A673 (cell line): Measurements from ENCODE around the gene NT5E. TPM values are rescaled to one million over a fixed set of nuclear protein-coding genes. Genes with fewer than 3 reads are reported as not detected.

ENCODE experiments used
- BruUV-seq: library from RNA; stranded (reverse); fragments of 400-500 nt; replicated peaks from 2 replicates; lab custom pipeline; 2021; lab: Mats Ljungman, UMichigan
- CTCF ChIA-PET: fragments of 300-600 bp; sonication (Branson Sonifier 250); formaldehyde crosslinking; loops from one replicate; lab custom pipeline; 2022; ENCODE audit warnings: antibody characterized with exemption; lab: Charles Lee
- POLR2A ChIA-PET: fragments of 300-600 bp; sonication (Branson Sonifier 250); formaldehyde crosslinking; loops from one replicate; lab custom pipeline; 2022; ENCODE audit warnings: antibody characterized with exemption; ENCODE audit not compliant: low non-redundant PET; lab: Charles Lee
- DNase-seq: peaks from one replicate; pipeline ENCODE4 v3.0.0-alpha.2; 2015; ENCODE audit warnings: low spot score
- H3K27ac ChIP-seq: fragments of 200-600 bp; sonication (generic); 2 replicates; pipeline ENCODE4 v1.5.1; 2016; ENCODE audit warnings: mixed run types, low read depth, mild to moderate bottlenecking, mixed read lengths, antibody characterized with exemption, low read length; ENCODE audit not compliant: poor library complexity, severe bottlenecking
- H3K27me3 ChIP-seq: fragments of 200-600 bp; sonication (generic); replicated peaks from 2 replicates; pipeline ENCODE4 v1.6.1; 2017; ENCODE audit warnings: mixed run types, low read depth, mild to moderate bottlenecking, mixed read lengths, antibody characterized with exemption, low read length; ENCODE audit not compliant: insufficient read depth, poor library complexity
- H3K36me3 ChIP-seq: fragments of 200-600 bp; sonication (generic); 2 replicates; pipeline ENCODE4 v1.6.1; 2016; ENCODE audit warnings: mixed run types, mild to moderate bottlenecking, mixed read lengths, antibody characterized with exemption, low read length; ENCODE audit not compliant: insufficient read depth, poor library complexity, severe bottlenecking
- H3K4me1 ChIP-seq: fragments of 200-600 bp; sonication (generic); 2 replicates; pipeline ENCODE4 v1.6.1; 2017; ENCODE audit warnings: mixed run types, mild to moderate bottlenecking, mixed read lengths, antibody characterized with exemption, low read length; ENCODE audit not compliant: insufficient read depth, poor library complexity, severe bottlenecking
- H3K4me3 ChIP-seq: fragments of 200-600 bp; sonication (generic); 2 replicates; pipeline ENCODE4 v1.5.1; 2016; ENCODE audit warnings: low read depth, mixed run types, mild to moderate bottlenecking, mixed read lengths, low read length; ENCODE audit not compliant: poor library complexity, severe bottlenecking
- H3K9me3 ChIP-seq: fragments of 200-600 bp; sonication (generic); 2 replicates; pipeline ENCODE4 v1.6.1; 2016; ENCODE audit warnings: mixed run types, low read depth, mild to moderate bottlenecking, mixed read lengths, antibody characterized with exemption, low read length; ENCODE audit not compliant: poor library complexity, severe bottlenecking
- EZH2 ChIP-seq: fragments of 200-600 bp; sonication (generic); IDR thresholded peaks from 2 replicates; pipeline ENCODE4 v1.6.1; 2017; ENCODE audit warnings: borderline replicate concordance, low read depth, mild to moderate bottlenecking, mixed read lengths, antibody characterized with exemption, low read length; ENCODE audit not compliant: poor library complexity, severe bottlenecking
- intact Hi-C: fragments of 100-400 bp; cut with micrococcal nuclease; formaldehyde crosslinking; loops from one replicate; pipeline ENCODE4 v1.10.0; 2022; ENCODE audit not compliant: unreplicated experiment
- total RNA-seq: library from RNA; stranded (reverse); gene quantifications from 2 replicates; pipeline ENCODE4 v1.2.3, GENCODE V29; 2021
- TF ChIP-seq, protein P1 (sequence below): fragments of 300-800, 200-600 bp; sonication (generic); conservative IDR thresholded peaks from 2 replicates; pipeline ENCODE4 v1.5.1; 2017; ENCODE audit warnings: low read depth, mild to moderate bottlenecking, antibody characterized with exemption, low read length, moderate library complexity, mixed read lengths

The NT5E gene
- total RNA-seq, 1 experiment from 2014 or later, result 32.7 TPM

DNA sequence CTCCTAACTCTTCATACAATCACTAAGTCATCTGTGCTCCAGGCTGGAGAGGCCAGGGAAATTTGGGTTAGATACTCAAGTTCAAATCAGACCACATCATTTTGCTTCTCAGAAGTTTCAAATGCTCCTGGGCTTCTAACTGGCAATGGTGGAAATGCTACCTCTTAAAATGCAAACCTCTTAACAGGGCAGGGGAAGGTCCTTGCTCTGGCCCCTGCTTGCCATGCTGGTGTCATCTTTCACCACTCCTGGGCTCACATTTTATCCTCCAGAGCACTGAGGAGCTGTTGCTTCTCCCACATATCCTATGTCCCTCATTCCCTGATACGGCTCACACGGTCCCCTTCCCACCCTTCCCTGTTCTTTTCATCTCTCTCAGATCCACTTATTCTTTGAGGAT lies 41.8 kb upstream of the NT5E start:
- DNase-seq, result no peak
- CTCF ChIA-PET, result no interaction called here

DNA sequence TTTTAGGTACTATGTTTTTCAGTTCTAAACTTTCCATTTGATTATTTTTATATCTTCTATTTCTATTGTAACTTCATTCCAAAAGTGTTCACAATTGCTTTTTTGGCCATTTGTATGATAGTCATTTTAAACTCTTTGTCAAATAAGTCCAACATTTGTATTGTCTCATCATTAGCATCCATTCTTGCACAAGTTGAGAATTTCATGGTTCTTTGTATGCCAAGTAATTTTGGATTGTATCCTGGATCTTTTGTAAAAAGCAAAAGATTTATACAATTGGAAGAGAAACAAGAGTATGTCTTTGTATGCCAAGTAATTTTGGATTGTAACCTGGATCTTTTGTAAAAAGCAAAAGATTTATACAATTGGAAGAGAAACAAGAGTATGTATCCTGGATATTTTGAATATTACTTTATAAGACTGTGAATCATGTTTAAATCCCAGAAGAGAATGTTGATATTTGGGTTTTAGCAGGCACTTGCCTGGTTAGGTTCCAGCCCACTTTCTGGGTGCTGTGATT lies 36.9 kb upstream of the NT5E start:
- Histone ChIP-seq H3K36me3 (no peaks in the 10 kb centered on the region), H3K27me3 (no peaks in the 10 kb centered on the region), H3K27ac (no peak overlapping the region), H3K4me3 (no peak overlapping the region), H3K4me1 (no peaks in the 10 kb centered on the region), H3K9me3 (no peaks in the 10 kb centered on the region)
- BruUV-seq, result no TSS peak
- ChIA-PET POLR2A (no interaction called here), CTCF (interaction anchor here (0.7 kb wide), 1 partner anchor 56 kb away, joined by 7 read pairs; no protein-coding TSS in a partner anchor)
- TF ChIP-seq, protein P1, sequence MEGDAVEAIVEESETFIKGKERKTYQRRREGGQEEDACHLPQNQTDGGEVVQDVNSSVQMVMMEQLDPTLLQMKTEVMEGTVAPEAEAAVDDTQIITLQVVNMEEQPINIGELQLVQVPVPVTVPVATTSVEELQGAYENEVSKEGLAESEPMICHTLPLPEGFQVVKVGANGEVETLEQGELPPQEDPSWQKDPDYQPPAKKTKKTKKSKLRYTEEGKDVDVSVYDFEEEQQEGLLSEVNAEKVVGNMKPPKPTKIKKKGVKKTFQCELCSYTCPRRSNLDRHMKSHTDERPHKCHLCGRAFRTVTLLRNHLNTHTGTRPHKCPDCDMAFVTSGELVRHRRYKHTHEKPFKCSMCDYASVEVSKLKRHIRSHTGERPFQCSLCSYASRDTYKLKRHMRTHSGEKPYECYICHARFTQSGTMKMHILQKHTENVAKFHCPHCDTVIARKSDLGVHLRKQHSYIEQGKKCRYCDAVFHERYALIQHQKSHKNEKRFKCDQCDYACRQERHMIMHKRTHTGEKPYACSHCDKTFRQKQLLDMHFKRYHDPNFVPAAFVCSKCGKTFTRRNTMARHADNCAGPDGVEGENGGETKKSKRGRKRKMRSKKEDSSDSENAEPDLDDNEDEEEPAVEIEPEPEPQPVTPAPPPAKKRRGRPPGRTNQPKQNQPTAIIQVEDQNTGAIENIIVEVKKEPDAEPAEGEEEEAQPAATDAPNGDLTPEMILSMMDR, result no peak
- no peak for TF ChIP-seq EZH2
- DNase-seq, result no peak
- intact Hi-C loops, result no loop called here

More for the DNA sequence above, 41.8 kb upstream of the NT5E start:
- BruUV-seq, result no TSS peak
- Histone ChIP-seq H3K27me3 (no peaks in the 10 kb centered on the region), H3K36me3 (no peaks in the 10 kb centered on the region), H3K27ac (no peak overlapping the region), H3K4me3 (no peak overlapping the region), H3K4me1 (peaks cover 29% of the 10 kb centered on the region), H3K9me3 (no peaks in the 10 kb centered on the region)
- TF ChIP-seq EZH2, result no peak
- TF ChIP-seq, protein P1, result no peak
- POLR2A ChIA-PET, result no interaction called here
- intact Hi-C loops, result no loop called here

DNA sequence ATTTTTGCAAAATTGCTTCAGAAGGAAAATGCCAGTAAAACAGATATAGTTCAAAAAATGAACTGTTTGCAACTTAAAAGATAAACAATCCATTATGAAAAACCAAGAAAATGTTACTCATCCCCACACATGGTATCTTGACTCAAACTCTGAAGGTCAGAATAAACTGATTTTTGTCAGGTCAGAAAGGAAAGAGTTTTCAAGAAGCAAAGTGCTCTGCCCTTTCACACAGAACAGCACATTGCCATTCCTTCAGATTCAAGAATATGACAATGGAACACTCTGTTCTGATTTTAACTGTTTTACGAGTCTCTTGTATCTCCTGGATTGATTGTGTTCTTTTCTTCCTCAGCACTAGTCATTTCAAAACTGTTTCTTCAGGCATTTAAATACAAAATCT lies 33.8 kb upstream of the NT5E start:
- no peaks in the 10 kb centered on the region for H3K27me3 ChIP-seq
- intact Hi-C loops, result no loop called here
- ChIA-PET POLR2A (no interaction called here), CTCF (no interaction called here)
- H3K9me3 ChIP-seq, result no peaks in the 10 kb centered on the region
- H3K4me1 ChIP-seq, result no peaks in the 10 kb centered on the region
- no peak overlapping the region for H3K4me3 ChIP-seq
- DNase-seq, result no peak
- H3K27ac ChIP-seq, result no peak overlapping the region
- BruUV-seq, result no TSS peak
- H3K36me3 ChIP-seq, result no peaks in the 10 kb centered on the region
- TF ChIP-seq EZH2, result no peak
- TF ChIP-seq, protein P1, result no peak
